ENCODE measurements around the gene ALX3. TPM values are rescaled to one million over a fixed set of nuclear protein-coding genes. Genes with fewer than 3 reads are reported as not detected.

ALX3 gene
- total and polyA plus RNA-seq, 2 of the 4 experiments (the other 2 are of a cell fraction) = not detected

GRCh38 chr1:110065841-110066240 lies 4.6 kb downstream of the ALX3 start:
- no peaks in the 10 kb centered on the region; the same call in 1 of the 2 replicates for H3K4me1 ChIP-seq (ENCODE audit: control insufficient read depth, insufficient read depth, low read length)
- no peaks in the 10 kb centered on the region for H3K36me3 ChIP-seq (ENCODE audit: control insufficient read depth, insufficient read depth, low read length)
- in situ Hi-C loops (cut with MboI; ENCODE audit: low sequenced_read_pairs) (no loop called here), intact Hi-C loops (cut with micrococcal nuclease) (no loop called here), dilution Hi-C loops (cut with HindIII; ENCODE audit: low sequenced_read_pairs, unreplicated experiment) (no loop called here)
- H3K18ac ChIP-seq (ENCODE audit: low read depth, low read length) = no peak overlapping the region
- ChIA-PET POLR2A (ENCODE audit: unreplicated experiment) (no interaction called here), CTCF (interaction anchor here (0.9 to 1.5 kb wide), 2 partner anchors 10 to 22 kb away, joined by 3 to 6 read pairs; no protein-coding TSS in a partner anchor)
- DNase-seq = no peak
- H2BK5ac ChIP-seq (ENCODE audit: low read depth, low read length, poor library complexity, severe bottlenecking) = no peak overlapping the region
- H3K9me3 ChIP-seq (ENCODE audit: control insufficient read depth, insufficient read depth, low read length) = peaks cover 24% of the 10 kb centered on the region
- no peak overlapping the region for H3K23ac ChIP-seq (ENCODE audit: low read depth, low read length)
- H3K27ac ChIP-seq (ENCODE audit: insufficient read depth, low read length) = no peak overlapping the region
- no peak overlapping the region for H3K4ac ChIP-seq (ENCODE audit: low read depth, low read length)
- H3K27me3 ChIP-seq (ENCODE audit: control insufficient read depth, insufficient read depth, low read length) = peaks cover 49% of the 10 kb centered on the region
- no peak overlapping the region for H2AK9ac ChIP-seq (replicated peaks; ENCODE audit: low read depth, low read length, poor library complexity)
- no peak overlapping the region for H3K4me3 ChIP-seq (ENCODE audit: insufficient read depth, low read depth, low read length)
- H2BK20ac ChIP-seq (ENCODE audit: low read depth, low read length) = no peak overlapping the region
- BruUV-seq (replicated peaks) = no TSS peak
- no peak overlapping the region for H3K14ac ChIP-seq (replicated peaks; ENCODE audit: low read depth, low read length)
- no peak overlapping the region for H3K9ac ChIP-seq (ENCODE audit: low read depth, low read length)
- H3K56ac ChIP-seq (ENCODE audit: extremely low read depth, insufficient read depth, low read length) = no peak overlapping the region
- no peak overlapping the region for H4K91ac ChIP-seq (ENCODE audit: insufficient read depth, low read depth, low read length)
- no peak overlapping the region for H4K8ac ChIP-seq (ENCODE audit: low read depth in 2 of 2, low read length in 2 of 2)
- WGBS, 2 experiments (ENCODE audit: extremely low coverage in 2 of 2, insufficient read length in 1 of 2) = 92% methylated on average over 2 of the region's 5 CpGs; no CpG with 5 or more reads in 1 of the 2 experiments
- H4K5ac ChIP-seq (ENCODE audit: low read depth, low read length) = no peak overlapping the region
- ATAC-seq (ENCODE audit: low read depth) = no peak
- H4K20me1 ChIP-seq (ENCODE audit: insufficient read depth, low read length) = peaks cover 26% of the 10 kb centered on the region; the same call in 1 of the 2 replicates
- no peaks in the 10 kb centered on the region for H3K9me1 ChIP-seq (ENCODE audit: insufficient read depth, low read length)
- H2BK15ac ChIP-seq (ENCODE audit: low read depth, low read length) = no peak overlapping the region
- no peak overlapping the region for H2AFZ ChIP-seq (replicated peaks; ENCODE audit: low read length, poor library complexity)
- no peak overlapping the region for H3K4me2 ChIP-seq (ENCODE audit: low read depth, low read length)
- TF ChIP-seq RCOR1 (IDR thresholded peaks at IDR 0.05; ENCODE audit: insufficient replicate concordance, low read length) (no peak), FOS (IDR thresholded peaks at IDR 0.05; ENCODE audit: low read depth, low read length) (no peak), CEBPB (IDR thresholded peaks at IDR 0.05; ENCODE audit: low read depth, low read length) (no peak), MAFK (IDR thresholded peaks at IDR 0.05; ENCODE audit: low read depth, low read length) (no peak), MAZ (IDR thresholded peaks at IDR 0.05; ENCODE audit: borderline replicate concordance, low read depth, low read length) (no peak), ELK1 (IDR thresholded peaks at IDR 0.05; ENCODE audit: borderline replicate concordance, low read depth, low read length) (no peak), USF2 (IDR thresholded peaks at IDR 0.05; ENCODE audit: low read depth, low read length) (no peak), CTCF (conservative IDR thresholded peaks at IDR 0.05; ENCODE audit: low read depth, low read length) (no peak), SMC3 (IDR thresholded peaks at IDR 0.05; ENCODE audit: low read depth, low read length) (no peak), CHD1 (IDR thresholded peaks at IDR 0.05; ENCODE audit: low read depth, low read length) (no peak), MXI1 (IDR thresholded peaks at IDR 0.05; ENCODE audit: borderline replicate concordance, low read depth, low read length) (no peak), RAD21 (IDR thresholded peaks at IDR 0.05; ENCODE audit: low read length) (no peak), POLR2A (IDR thresholded peaks at IDR 0.05; ENCODE audit: low read depth, low read length) (no peak), NFE2L2 (IDR thresholded peaks at IDR 0.05; ENCODE audit: low read depth, low read length) (no peak), BHLHE40 (IDR thresholded peaks at IDR 0.05; ENCODE audit: low read depth, low read length) (no peak), RFX5 (IDR thresholded peaks at IDR 0.05; ENCODE audit: low read depth, low read length) (no peak)
- H2AK5ac ChIP-seq (ENCODE audit: low read depth, low read length) = no peak overlapping the region
- H2BK120ac ChIP-seq (ENCODE audit: low read depth, low read length) = no peak overlapping the region
- H3K79me1 ChIP-seq (ENCODE audit: low read depth in 1 of 2, low read length in 2 of 2) = no peaks in the 10 kb centered on the region
